ENCODE results near the gene OPALIN.
A peak's percentile ranks its signal among the peaks of the same experiment; 100 is the strongest.

The OPALIN gene, protein sequence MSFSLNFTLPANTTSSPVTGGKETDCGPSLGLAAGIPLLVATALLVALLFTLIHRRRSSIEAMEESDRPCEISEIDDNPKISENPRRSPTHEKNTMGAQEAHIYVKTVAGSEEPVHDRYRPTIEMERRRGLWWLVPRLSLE

DNA sequence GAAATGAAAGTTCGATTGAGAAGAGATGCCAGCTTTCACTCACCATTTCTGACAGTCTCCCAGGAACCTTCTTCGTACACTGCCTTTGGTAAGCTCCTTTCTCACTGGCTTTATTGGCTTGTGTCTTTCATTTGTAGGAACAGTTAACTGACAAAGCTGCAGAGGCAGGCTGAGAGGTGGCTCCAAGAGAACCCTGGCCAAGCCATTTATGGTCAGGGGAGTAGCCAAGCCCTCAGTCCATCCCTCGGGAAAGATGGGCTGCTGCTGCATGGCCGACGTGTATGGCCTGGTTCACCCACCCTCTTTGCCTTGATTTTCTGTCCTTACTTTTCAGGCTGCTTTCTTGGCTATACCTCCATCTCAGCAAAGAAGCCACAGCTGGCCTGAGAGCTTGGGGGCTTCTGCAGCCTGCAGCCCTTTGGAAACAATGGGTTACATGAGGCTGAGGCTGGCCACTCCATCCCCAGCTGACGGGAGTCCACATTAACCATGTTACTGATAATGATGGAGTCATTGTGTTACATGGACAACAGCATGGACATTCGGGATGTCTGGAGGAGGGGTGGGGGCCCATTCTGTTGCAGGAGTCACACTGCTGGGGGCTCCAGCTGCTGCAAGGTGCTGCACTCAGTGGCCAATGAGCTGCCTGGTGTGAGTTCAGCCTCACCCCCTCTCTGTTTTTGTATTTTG, at the start of gene OPALIN:
Gene OPALIN (minus strand): TSS at position 152 of the 690 bp plus-strand sequence. CDS start 106 bp downstream, at position 46.
- DNase-seq: peak in 33 of 42 donors; percentile 30 to 85 (median 71)

DNA sequence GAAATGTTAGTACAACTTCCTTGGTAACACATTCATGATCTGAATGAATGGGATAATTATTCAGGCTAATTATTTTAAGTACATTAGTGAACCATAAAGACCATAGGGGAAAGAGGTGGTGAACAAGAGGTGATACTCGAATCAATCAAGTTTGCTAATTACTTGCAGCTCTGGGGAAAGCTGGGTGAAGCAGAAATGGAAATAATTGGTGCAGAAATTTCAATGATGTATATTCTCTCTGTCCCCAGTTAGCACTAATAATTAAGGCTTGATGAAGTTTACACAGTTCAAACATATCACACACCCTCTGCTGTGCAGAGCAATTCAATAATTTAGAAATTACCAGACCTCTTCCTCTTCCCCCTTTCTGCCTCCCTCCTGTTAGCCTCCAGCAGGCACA, 49.4 kb upstream of the OPALIN start:
- DNase-seq: no peak
- intact Hi-C loops (cut with DNase I): no loop called here

More for the DNA sequence above, at the start of gene OPALIN:
- intact Hi-C loops (cut with DNase I): no loop called here

DNA sequence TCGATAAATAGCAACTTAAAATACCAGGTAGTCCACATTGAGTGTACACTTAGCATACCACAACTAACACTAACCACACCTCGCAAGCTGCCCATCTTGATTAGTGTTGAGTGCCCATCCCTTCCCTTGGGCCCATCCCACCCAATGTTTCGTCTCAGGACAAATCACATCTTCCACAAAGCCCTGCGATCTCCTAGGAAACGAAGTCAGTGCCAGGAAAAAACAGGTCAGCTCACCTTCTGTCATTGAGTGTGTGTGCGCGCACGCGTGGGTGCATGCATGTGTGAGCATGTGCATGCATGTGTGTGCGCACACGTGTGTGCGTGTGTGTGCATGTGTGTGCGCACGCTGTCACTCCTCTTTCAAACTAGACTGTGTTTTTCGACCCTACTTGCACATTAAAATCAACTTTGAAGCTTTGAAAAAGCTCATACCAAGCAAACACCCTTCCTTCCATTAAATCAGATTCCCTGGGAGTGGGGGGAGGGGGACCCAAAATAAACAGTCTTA, 48.8 kb upstream of the OPALIN start:
- intact Hi-C loops (cut with DNase I): no loop called here
- DNase-seq: peak in 2 of 42 donors; percentile 1 to 17

DNA sequence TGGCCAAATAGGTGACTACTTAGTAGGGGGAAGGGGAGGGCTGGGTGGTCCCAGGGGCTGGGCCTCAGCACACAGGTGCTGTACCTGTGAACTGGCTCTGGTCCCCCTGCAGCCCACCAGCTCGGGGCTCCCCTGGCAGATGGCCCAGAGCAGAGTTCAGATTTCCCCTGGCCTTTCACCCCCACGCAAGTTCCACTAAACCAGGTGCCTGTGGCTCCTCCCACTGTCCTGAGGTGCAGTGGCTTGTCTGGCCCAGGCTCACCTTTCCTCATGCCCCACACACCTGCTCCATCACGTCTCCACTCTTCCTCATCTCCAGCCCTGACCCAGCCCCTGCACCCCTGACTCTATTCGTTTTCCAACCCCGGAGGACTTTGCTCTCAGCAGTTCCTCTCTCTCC, 47.3 kb upstream of the OPALIN start:
- peak in 2 of 42 donors; percentile 8 to 31 for DNase-seq
- intact Hi-C loops (cut with DNase I): no loop called here

DNA sequence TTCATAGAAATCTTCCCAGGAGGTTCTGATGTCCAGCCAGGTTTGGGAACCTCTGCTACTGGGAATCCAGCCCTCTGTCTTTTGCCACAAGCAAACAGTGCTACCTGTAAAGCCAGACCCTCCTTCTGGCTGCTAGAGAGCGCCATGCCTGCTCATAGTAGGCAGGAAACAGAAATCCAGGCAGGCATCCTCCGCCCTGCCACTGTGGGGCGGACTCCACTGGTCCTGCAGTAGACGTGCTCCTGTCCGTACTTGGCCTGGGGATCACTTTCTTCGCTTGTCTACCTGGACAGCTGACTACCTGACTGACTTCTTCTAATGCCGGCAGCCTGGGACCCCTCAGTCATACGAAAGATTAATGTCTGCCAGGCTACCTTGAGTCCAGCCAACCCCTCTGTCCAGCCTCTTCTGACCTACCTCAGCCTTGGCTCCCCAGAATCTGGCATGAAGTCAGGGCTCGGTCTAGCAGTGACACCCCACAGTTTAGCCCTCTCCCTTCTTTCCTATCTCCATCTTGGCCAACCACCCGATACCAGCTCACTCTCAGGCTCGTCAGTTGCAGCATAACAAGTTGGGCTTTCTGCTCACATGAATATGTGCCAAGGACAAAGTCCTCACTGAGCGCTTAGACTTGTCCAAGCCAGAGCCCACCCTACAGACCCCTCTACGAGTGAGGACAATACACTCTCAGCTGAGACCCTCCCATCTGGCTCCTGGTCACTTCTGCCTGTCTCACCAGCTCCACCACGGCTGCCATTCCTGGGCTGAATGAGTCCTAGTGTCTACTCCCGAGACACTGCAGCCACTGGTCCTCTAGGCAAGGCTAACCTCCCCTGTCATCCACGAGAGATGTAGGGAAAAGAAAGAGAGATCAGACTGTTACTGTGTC, 43.9 kb upstream of the OPALIN start:
- intact Hi-C loops (cut with DNase I): no loop called here
- DNase-seq: peak in 1 of 42 donors; percentile 13

DNA sequence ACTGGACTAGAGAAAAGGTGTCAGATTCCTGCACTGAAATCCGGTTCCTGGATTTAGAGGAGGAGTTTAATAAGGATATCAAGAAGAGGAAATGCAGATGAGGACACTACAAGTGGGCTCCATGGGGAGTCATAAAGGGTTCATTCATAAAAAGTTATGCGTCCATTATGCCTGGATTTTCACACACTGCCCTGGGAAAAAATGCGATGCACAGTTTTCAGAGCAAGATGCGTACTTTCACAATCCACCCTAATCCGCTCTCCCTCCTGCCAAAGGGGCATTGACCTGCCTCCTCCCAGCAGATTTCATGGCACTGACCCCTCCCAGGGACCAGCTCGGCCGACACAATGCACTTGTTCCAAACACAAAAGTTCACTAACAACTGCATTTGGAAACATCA, 42.2 kb upstream of the OPALIN start:
- DNase-seq: peak in 27 of 42 donors; percentile 9 to 72 (median 36)
- intact Hi-C loops (cut with DNase I): no loop called here

DNA sequence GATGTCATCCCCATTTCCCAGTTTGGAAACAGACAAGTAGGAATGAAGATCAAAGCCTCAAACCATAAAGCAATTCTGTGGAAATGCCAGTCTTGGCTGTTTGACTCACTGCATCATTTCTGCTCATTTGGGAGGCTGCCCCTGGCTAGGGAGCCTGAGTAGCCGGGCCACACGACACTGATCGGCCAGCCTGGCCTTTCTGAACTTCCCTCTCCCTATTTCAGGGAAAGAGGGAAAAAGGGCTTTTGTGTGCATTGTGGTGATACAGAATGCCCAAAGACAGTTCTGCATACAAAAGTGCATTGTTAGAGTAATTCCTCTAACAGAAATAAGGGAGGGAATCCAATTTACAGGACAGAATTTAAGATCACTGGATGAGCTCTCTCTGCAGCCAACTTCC, 41.7 kb upstream of the OPALIN start:
- peak in 41 of 42 donors; percentile 33 to 89 (median 65) for DNase-seq
- intact Hi-C loops (cut with DNase I): no loop called here

DNA sequence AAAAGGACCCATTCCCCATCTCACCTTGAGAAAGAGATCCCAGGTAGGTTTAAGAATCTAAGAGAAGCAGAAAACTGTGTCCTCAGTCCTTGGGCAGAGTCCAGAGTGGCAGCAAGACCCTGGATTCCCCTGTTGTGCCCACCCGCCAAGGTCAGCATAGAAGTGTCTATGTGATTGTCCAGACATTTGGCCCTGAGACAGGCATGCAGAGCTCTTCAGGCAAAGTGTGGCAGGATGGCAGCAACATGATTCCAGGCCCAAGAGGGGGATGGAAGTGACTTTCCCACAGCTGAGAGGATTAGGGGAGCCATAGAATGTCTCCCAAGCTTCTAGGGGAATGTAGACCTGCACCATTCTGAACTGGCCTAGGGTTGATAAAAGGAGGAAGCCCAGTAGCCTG, 39.1 kb upstream of the OPALIN start:
- no peak for DNase-seq
- intact Hi-C loops (cut with DNase I): loop anchor here (5.0 to 10.0 kb wide), 2 partner anchors 114 to 187 kb away; partner anchors contain the start of genes TLL2 and TM9SF3

DNA sequence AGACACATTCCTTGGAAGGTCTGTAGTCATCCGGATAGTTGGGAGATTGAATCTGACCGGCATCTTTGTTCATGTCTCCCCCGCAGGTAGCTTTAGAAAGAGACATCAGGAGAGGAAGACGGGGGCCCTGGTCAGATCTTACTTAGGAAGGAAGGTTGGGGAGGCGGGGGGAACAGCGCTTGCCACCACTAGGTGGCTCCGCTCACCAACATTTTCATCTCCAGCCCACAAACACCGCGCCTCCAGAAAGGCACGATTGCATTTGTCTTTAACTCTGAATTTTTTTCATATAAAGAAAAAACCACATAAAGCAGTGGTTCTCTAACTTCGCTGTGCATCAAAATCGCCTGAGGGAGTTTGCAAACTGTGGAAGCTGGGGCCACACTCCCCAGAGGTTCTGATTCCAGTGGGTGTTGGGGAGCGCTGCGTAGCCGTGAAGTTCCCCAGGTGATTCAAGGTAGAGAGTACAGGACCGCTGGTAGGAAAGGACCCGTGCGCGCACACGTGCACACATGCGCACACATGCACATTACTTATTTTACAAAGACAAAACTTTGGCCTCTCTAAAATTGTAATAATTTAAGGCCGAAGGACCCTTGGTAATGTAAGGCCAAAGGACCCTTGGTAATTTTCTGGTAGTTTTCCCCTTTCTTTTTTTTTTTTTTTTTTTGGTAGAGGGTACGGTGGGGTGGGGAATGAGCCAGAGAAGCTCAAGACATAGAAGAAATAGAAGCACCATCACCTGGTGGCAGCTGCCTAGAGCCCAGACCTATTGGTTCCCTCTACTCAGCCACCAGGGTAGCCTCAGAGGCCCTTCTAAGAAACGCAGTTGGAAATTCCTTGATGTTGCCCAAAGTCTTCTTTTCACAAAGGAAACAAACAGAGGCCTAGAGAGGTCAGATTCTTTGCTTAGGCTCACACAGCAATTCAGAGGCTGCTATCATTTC, 37.4 kb upstream of the OPALIN start:
- intact Hi-C loops (cut with DNase I): loop anchor here (5.0 to 10.0 kb wide), 2 partner anchors 116 to 189 kb away; partner anchors contain the start of genes TLL2 and TM9SF3
- peak; percentile 54 to 91 (median 80) for DNase-seq

DNA sequence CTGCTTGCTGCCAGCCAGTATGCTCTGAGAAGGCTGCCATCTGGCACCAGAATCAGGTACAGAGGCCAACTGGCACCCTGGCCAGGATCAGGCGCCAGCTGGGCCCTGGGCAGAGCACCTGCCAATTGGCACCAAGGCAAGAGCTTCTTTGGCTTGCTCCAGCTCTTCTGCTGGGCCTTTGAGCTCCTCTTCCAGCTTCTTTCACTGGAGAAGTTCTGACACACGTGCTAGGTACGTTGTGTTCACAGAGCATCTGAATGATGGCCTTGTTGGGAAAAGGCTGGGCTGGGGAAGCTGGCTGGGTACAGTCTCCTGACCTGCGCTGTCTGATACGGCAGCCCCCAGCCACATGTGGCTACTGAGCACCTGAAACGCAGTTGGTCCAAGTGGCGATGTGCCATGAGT, 31.7 kb upstream of the OPALIN start:
- DNase-seq: peak; percentile 12 to 92 (median 74)
- intact Hi-C loops (cut with DNase I): loop anchor here (10.0 kb wide), 1 partner anchor 194 kb away; the partner anchor contains the start of gene TM9SF3

DNA sequence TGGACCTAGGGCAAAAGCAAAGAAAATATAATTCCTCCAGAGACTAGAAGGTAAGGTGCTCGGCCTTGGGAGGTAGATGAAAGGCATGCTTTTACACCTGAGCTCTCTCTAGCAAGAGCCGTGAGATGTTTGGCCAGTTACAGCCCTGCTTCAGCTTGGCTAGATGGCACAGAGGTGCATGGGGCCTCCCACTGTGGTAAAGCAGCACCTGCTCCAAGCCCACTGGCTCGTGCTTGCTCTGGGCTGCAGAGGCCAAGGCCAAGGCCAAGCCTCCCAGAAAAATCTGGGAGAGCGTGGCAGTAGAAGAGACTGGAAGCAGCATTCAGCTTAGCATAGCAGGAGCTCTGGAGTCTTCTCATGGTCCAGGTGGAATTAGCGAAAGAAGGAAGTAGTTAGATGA, 31.0 kb upstream of the OPALIN start:
- intact Hi-C loops (cut with DNase I): loop anchor here (10.0 kb wide), 1 partner anchor 195 kb away; the partner anchor contains the start of gene TM9SF3
- DNase-seq: no peak

DNA sequence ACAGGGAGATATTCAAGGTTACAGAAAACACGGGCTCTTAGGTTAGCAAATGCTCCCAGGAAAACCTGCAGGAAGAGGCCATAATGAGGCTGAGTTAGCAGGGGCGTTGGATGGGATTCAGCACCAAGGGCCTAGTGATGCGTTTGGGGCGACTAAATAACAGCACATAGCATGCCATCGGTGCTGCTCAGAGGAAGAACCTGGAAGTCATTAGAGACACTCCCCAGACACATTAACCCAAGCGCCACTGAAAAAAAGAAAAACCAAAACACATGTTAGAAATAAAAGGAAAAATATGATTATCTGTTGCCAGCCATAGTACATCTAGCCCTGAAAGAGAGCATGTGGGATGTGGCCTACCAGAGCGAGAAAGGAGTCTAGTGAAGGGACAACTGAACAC, 28.8 kb upstream of the OPALIN start:
- DNase-seq: no peak
- intact Hi-C loops (cut with DNase I): no loop called here

DNA sequence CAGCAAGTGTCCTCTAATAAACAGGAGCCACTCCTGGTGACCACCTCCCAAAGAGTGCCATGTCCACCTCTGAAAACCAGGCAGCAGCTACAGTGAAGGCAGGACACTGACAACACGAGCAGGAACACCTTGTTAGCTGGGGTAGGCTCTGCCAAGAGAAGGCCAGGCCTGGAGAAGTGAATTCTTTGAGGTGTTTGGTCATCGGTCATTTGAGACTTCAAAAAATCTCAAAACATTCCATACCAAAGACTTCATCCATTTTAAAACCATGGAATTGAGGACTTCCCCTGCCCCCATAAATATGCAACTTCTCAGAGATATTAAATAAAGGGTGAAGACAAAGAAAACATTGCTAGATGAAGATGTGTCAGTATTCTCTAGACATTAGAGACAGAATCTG, 28.4 kb upstream of the OPALIN start:
- intact Hi-C loops (cut with DNase I): no loop called here

DNA sequence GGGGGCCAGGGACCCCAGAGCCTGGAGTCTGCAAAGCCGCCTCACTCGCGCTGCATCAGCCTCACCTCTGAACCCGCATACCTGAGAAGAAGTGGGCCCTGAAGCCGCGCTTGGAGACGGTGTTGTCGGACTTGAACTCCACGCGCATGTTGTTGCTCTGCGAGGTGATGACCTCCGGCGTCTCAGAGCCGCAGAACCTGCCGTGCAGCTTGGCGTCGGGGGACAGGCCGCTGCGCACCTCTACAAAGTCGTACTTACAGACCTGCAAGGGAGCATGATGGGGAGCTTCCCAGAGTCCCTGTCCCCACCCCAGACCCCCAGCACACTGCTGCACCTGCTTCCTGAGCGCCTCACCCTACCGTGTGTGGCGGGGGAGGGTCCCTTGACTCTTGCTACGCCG, 25.7 kb upstream of the OPALIN start:
- intact Hi-C loops (cut with DNase I): no loop called here
- no peak for DNase-seq

More for the DNA sequence above, 28.4 kb upstream of the OPALIN start:
- no peak for DNase-seq

DNA sequence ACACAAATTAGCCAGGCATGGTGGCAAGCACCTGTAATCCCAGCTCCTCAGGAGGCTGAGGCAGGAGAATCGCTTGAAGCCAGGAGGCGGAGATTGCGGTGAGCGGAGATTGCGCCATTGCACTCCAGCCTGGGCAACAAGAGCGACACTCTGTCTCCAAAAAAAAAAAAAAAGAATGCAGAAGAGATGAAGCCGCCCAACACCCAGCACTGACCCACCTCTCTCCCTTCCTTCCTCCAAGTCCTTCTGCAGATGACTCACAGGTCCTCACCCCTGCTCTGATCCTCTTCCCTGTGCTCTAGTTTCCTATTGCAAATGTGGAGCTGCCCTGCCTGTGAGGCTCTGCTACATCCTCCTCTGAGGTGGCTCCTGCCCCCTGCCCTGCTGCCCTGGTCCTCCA, 22.0 kb upstream of the OPALIN start:
- no peak for DNase-seq
- intact Hi-C loops (cut with DNase I): no loop called here

DNA sequence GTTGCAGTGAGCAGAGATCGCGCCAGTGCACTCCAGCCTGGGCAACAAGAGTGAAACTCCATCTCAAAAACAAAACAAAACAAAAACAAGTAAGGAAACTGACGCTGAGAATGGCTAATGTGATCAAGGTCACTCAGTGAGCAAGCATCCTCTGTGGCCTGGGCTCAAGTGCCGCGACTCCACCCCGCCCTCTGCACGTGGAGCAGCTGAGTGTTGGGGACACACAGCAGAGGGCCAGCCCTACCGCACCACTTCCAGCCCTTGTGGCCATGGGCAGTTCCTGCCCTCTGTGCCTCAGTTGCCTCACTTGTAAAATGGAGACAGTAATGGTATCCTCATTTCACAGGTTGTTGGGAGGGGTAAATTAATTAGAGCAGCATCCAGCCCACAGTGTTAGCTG, 21.0 kb upstream of the OPALIN start:
- DNase-seq: no peak
- intact Hi-C loops (cut with DNase I): loop anchor here (10.0 kb wide), 2 partner anchors 175 to 455 kb away; partner anchors contain the start of gene LCOR

DNA sequence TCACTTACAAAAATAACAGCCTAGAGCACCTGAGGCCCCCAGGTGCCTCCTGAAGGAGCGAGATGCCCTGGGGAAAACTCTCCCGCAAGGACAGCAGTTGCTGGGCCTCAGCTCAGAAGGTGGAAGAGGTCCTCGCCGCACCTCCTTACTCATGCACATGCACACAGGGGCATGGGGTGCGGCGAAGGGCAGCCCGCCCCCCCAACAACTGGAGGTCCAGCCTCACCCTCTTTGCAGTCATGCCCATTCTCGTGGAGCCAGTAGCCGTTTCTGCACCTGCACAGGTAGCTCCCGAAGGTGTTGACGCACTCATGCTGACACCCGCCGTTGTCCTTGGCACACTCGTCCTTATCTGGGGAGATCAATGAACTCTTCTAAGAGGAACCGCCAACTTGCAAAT, 19.9 kb upstream of the OPALIN start:
- intact Hi-C loops (cut with DNase I): loop anchor here (10.0 kb wide), 2 partner anchors 176 to 456 kb away; partner anchors contain the start of gene LCOR
- no peak for DNase-seq

DNA sequence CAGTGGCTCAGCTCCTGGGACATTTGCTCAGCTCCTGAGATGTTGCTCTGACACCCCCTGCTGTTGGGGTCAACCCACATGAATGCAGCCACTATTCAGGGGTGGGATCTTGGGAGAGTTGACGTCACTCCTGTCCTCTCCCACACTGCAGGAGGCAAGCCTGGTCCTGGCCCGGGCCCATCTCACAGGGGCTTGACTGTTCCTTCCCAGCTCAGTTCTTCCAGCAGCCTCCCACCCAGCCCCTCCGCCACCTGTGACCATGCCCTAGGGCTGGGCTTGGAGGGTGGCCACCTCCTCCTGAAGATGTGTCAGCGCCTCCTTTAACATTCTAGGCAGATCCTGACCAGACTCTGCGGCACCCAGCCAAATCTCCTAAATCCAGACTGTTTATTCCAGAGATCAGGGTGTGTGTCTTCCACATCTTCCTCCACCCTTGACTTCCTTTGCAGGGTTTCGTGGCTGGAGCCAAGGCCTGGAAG, 19.1 kb upstream of the OPALIN start:
- intact Hi-C loops (cut with DNase I): loop anchor here (10.0 kb wide), 2 partner anchors 177 to 457 kb away; partner anchors contain the start of gene LCOR
- DNase-seq: no peak

Measured in head of caudate nucleus (tissue), 42 donors.